Measurements from ENCODE around the gene OSTN. TPM values are rescaled to one million over a fixed set of nuclear protein-coding genes. Genes with fewer than 3 reads are reported as not detected.

OSTN gene
- total RNA-seq, 1 experiment from 2014 or later: not detected

GRCh38 chr3:191314109-191314728 lies 115.2 kb downstream of the OSTN start:
- H3K9me3 ChIP-seq (ENCODE audit: low read length): peaks cover 31% of the 10 kb centered on the region
- no peak overlapping the region for H3K27ac ChIP-seq (ENCODE audit: low read length)
- H3K9ac ChIP-seq (ENCODE audit: low read length): no peak overlapping the region
- no peaks in the 10 kb centered on the region for H3K79me2 ChIP-seq (ENCODE audit: low read length)
- H3K4me2 ChIP-seq (ENCODE audit: low read depth, low read length, poor library complexity, severe bottlenecking): no peak overlapping the region
- no peaks in the 10 kb centered on the region for H4K20me1 ChIP-seq (ENCODE audit: insufficient read depth, low read depth, low read length)
- H3K27me3 ChIP-seq (ENCODE audit: low read length): no peaks in the 10 kb centered on the region
- no peaks in the 10 kb centered on the region for H3K4me1 ChIP-seq (ENCODE audit: low read length)
- H3K36me3 ChIP-seq (ENCODE audit: insufficient read depth, low read length): no peaks in the 10 kb centered on the region
- no peaks in the 10 kb centered on the region for H3K9me2 ChIP-seq (replicated peaks; ENCODE audit: insufficient read depth, low read length)
- no peak overlapping the region for H2AFZ ChIP-seq (ENCODE audit: low read length)
- DNase-seq: no peak
- no peak overlapping the region for H3K4me3 ChIP-seq (ENCODE audit: low read length)

Other genes starting within 250 kb of the OSTN start
- not detected in 2 replicates for gene CCDC50, start 130.2 kb downstream of the OSTN start, total RNA-seq (2014; rRNA removed; shearing (Covaris generic); ENCODE audit: low replicate concordance)
- not detected in 2 replicates for gene UTS2B, start 131.3 kb downstream of the OSTN start, total RNA-seq (2014; rRNA removed; shearing (Covaris generic); ENCODE audit: low replicate concordance)